ENCODE measurements around the gene DNAH3. TPM values are rescaled to one million over a fixed set of nuclear protein-coding genes. Genes with fewer than 3 reads are reported as not detected.

Gene DNAH3
- total and polyA plus RNA-seq, 2 of the 8 experiments (the other 6 are each of a cell fraction or from before 2014, with no cell fraction given), result 0.57 to 0.71 TPM

- peak overlapping the region; percentile 77; the same call in 1 of the 2 replicates for H2AFZ ChIP-seq (ENCODE audit: low read length)
- H3K4me3 ChIP-seq (ENCODE audit: extremely low read depth in 1 of 4, insufficient read depth in 2 of 4, low read depth in 3 of 4, low read length in 4 of 4), result no peak overlapping the region
- H3K18ac ChIP-seq (ENCODE audit: extremely low read depth, low read length), result peak overlapping the region; percentile 90; the same call in 1 of the 2 replicates
- peak overlapping the region; percentile 93; the same call in 1 of the 2 replicates for H2BK5ac ChIP-seq (ENCODE audit: low read depth, low read length)
- peak overlapping the region; percentile 28 to 49; a peak in 1 of 4 replicates for H3K4me2 ChIP-seq (ENCODE audit: insufficient read depth in 1 of 2, low read depth in 2 of 2, low read length in 2 of 2)
- H4K5ac ChIP-seq (ENCODE audit: insufficient read length, low read depth, low read length), result no peak overlapping the region
- no peak overlapping the region for H3K56ac ChIP-seq (replicated peaks; ENCODE audit: insufficient read length, low read depth, low read length)
- no peak overlapping the region for H3K9ac ChIP-seq (replicated peaks in 1 of 4; ENCODE audit: extremely low read depth in 1 of 4, low read depth in 3 of 4, low read length in 3 of 4)
- no peak overlapping the region for H4K8ac ChIP-seq (ENCODE audit: extremely low read depth, insufficient read depth, low read length)
- H3K79me2 ChIP-seq (ENCODE audit: control insufficient read depth in 1 of 2, insufficient read depth in 2 of 2, low read length in 2 of 2), result no peaks in the 10 kb centered on the region
- no peaks in the 10 kb centered on the region for H3K9me3 ChIP-seq (ENCODE audit: insufficient read depth in 2 of 2, low read depth in 1 of 2, low read length in 1 of 2)
- H3K14ac ChIP-seq (ENCODE audit: insufficient read length), result no peak overlapping the region
- peaks cover 4 to 13% (median 10%) of the 10 kb centered on the region in 4 experiments; a peak in 6 of 7 replicates for H3K4me1 ChIP-seq (replicated peaks in 1 of 4; ENCODE audit: control insufficient read depth in 3 of 4, insufficient read depth in 4 of 4, low read length in 3 of 4)
- H2BK15ac ChIP-seq (ENCODE audit: low read length), result peak overlapping the region; percentile 95; the same call in 1 of the 2 replicates
- no peak overlapping the region for H3K23ac ChIP-seq (ENCODE audit: insufficient read length)
- H3K4ac ChIP-seq (replicated peaks; ENCODE audit: insufficient read length, low read depth, low read length), result peak overlapping the region; percentile 97
- TF ChIP-seq SIN3A (conservative IDR thresholded peaks at IDR 0.05 in 1 of 2, IDR thresholded peaks at IDR 0.05 in 1 of 2; ENCODE audit: low read depth in 1 of 2, low read length in 2 of 2), result no peak
- TF ChIP-seq TBP (IDR thresholded peaks at IDR 0.05; ENCODE audit: low read depth, low read length), result no peak
- TF ChIP-seq POLR2A (IDR thresholded peaks at IDR 0.05; ENCODE audit: control extremely low read depth in 1 of 2, low read depth in 2 of 2, low read length in 2 of 2), result no peak
- no peak for TF ChIP-seq RFX5 (IDR thresholded peaks at IDR 0.05; ENCODE audit: borderline replicate concordance, low read depth, low read length)
- TF ChIP-seq RAD21 (IDR thresholded peaks at IDR 0.05 in 1 of 2, conservative IDR thresholded peaks at IDR 0.05 in 1 of 2; ENCODE audit: low read depth in 2 of 2, low read length in 2 of 2), result no peak
- no peak for TF ChIP-seq ZNF274 (IDR thresholded peaks at IDR 0.05; ENCODE audit: borderline replicate concordance, extremely low read depth, low read length)
- TF ChIP-seq NRF1 (IDR thresholded peaks at IDR 0.05; ENCODE audit: low read depth, low read length), result no peak
- TF ChIP-seq KDM1A (IDR thresholded peaks at IDR 0.05; ENCODE audit: borderline replicate concordance, low read length), result no peak
- no peaks in the 10 kb centered on the region for H4K20me1 ChIP-seq (replicated peaks in 1 of 2; ENCODE audit: control insufficient read depth in 1 of 2, insufficient read depth in 2 of 2, low read length in 2 of 2)
- peak overlapping the region; percentile 99 for H2BK20ac ChIP-seq (ENCODE audit: low read length)
- 0 out of 2 replicates have a peak, but pooled peaks cover 3% of the 10 kb centered on the region for H3K23me2 ChIP-seq (ENCODE audit: low read depth, low read length)
- peak overlapping the region; percentile 29 for H2BK120ac ChIP-seq (replicated peaks; ENCODE audit: low read depth, low read length)
- POLR2A ChIA-PET (ENCODE audit: partially characterized antibody), result interaction anchor here (1.1 kb wide), 1 partner anchor 17 kb away, joined by 6 read pairs; no protein-coding TSS in a partner anchor
- H3K79me1 ChIP-seq (ENCODE audit: low read depth, low read length), result no peaks in the 10 kb centered on the region
- H3K27me3 ChIP-seq (replicated peaks in 1 of 4; ENCODE audit: control insufficient read depth in 3 of 4, extremely low read depth in 1 of 4, insufficient read depth in 3 of 4, low read length in 3 of 4), result no peaks in the 10 kb centered on the region
- no peak overlapping the region for H3K27ac ChIP-seq (ENCODE audit: low read depth, low read length)
- FAIRE-seq, result no peak
- H2AK5ac ChIP-seq (ENCODE audit: low read depth, low read length), result peak overlapping the region; percentile 97; the same call in 1 of the 2 replicates
- peak overlapping the region; percentile 91; the same call in 1 of the 2 replicates for H2BK12ac ChIP-seq (ENCODE audit: low read depth, low read length)
- DNase-seq (ENCODE audit: low read depth in 1 of 2, low spot score in 2 of 2), result no peak
- 52% methylated on average over 2 of the region's 3 CpGs; no CpG with 5 or more reads in 1 of the 2 experiments for WGBS, 2 experiments (ENCODE audit: extremely low coverage in 1 of 2, insufficient coverage in 1 of 2, insufficient read length in 1 of 2, insufficient replicate concordance in 2 of 2, low coverage in 1 of 2, low lambda C conversion rate in 2 of 2, missing lambda C conversion rate in 1 of 2)
- peak overlapping the region; percentile 94 for H4K91ac ChIP-seq (replicated peaks; ENCODE audit: insufficient read length, low read length)
- CTCF ChIA-PET (ENCODE audit: partially characterized antibody), result interaction anchor here (1.4 kb wide), 1 partner anchor 91 kb away, joined by 3 read pairs; no protein-coding TSS in a partner anchor
- H3K36me3 ChIP-seq (ENCODE audit: control insufficient read depth in 2 of 4, insufficient read depth in 4 of 4, low read length in 3 of 4), result no peaks in the 10 kb centered on the region; a peak in 1 of 8 replicates
Measured at GRCh38 chr16:20968765-20969164, 181.9 kb downstream of the DNAH3 start.

Data from H1 (cell line).